NCI-H187 treated with DMSO at 0.1 percent for 48 hours (cell line): ENCODE results near the gene VPS16.
"Not testable (repeated sequence)": the region's sequence is repeated elsewhere in the genome, so short reads cannot be mapped to it uniquely, and the experiment has no call there.

Experiments
- DNase-seq: peaks from one replicate; lab custom pipeline; 2025; lab: John Stamatoyannopoulos, UW

Gene VPS16

DNA sequence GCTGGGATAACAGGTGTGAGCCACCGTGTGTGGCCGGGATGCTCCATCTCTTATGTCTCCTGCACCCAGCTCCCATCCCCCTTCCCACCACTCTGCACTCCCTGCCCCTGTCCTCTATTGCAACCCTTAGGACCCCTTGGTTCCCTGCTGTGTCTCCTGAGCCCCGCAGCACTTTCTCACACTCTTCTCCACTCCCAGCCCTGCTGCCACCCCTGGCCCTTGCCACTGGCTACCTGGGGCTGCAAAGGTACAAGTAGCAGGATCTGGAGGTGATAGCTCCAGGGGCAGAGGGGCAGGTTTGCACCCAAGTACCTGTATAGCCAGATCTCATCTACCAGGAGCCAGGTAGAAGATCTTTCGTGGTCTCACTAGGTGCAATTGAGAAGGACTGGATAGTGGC, 33.5 kb upstream of the VPS16 start:
- DNase-seq, result no peak

DNA sequence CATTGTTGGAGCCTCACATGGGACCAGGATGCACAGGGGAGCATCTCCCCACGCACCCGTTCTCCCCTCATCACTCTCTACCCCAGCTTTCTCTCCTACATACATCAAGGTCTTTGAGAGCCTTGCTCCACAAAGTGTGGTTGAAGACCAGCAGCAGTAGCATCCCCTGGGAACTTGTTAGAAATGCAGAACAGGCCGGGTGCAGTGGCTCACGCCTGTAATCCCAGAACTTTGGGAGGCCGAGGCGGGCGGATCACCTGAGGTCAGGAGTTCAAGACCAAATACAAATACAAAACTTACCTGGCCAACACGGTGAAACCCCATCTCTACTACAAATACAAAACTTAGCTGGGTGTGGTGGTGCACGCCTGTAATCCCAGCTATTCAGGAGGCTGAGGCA, 32.6 kb upstream of the VPS16 start:
- not testable (repeated sequence) for DNase-seq

- no peak for DNase-seq
Measured at GRCh38 chr20:2809690-2810089, 30.9 kb upstream of the VPS16 start.

GRCh38 chr20:2812189-2812588, 28.4 kb upstream of the VPS16 start:
- DNase-seq, result no peak

DNA sequence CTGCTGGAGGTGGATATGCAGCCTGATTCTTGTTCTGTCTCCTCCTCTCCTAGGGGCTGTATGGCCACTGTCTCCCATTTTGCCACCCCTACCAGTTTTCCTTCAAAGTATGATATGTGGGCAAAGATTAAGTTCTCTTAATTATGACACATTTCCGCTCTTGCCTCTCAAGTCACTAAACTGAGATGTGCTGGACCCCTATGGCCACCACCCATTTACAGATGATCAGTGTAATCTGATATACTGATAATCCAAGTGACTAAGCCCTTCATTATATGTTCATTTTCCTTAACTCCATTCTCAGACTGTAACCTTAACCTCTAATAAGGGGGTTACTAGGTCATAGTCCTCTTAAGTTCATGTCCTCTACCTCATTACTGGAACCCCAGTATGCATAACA, 26.5 kb upstream of the VPS16 start:
- DNase-seq, result no peak

DNA sequence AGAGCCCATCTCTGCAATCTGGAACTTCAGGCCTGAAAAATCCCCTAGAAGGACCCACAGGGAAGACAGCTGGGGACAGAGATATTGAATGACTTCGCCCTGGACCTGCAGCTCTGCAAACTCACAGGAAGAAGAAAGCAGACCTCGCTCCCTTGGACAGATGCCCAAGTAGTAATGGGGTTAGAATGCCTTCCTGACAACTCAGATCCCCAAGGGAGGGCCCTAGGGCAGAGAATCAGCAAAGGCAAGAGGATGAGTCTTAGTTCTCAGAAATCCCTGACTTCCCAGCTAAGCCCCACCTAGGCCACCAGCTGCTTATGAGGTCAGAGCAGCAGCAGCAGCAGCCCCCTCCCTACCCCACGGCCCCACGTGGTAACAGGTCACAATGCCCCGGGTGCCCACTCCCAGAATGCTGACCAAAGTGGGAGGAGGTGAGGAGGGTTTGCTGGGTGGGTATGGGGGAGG, 25.9 kb upstream of the VPS16 start, which contains the start of gene C20orf141:
Gene C20orf141 (plus strand): TSS at position 401 of the 465 bp plus-strand sequence. CDS start 198 bp downstream, outside the sequence.
- DNase-seq, result no peak

- DNase-seq, result no peak
Measured at GRCh38 chr20:2815242-2815900, 25.2 kb upstream of the VPS16 start.

DNA sequence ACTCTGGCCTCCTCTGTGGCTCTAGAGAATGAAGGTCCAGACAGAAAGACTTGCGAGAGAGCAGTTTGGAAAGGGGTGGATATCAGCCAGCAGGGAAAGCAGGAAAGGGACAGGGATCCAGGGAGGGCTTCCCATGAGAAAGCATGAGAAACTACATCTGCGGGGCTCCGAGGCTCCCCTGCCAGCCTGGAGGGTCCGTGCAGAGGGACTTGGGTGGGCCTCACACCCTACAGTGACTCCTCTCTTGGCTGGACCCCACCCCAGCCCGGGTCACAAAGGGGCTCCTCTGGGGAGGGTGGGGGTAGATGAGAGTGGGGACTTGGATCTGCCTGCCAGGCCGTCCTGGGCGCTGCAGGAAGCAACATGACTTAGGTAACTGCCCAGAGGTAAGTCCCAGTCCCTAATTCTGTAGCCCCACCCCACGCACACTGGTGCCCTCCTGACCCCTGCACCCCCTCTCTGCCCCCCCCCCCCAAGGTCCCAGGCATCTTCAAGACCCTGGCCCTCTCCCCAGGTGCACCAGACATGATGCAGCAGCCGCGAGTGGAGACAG, 24.4 kb upstream of the VPS16 start, which contains the start of gene TMEM239:
Gene TMEM239 (plus strand): TSS at position 335 of the 553 bp plus-strand sequence. CDS start 191 bp downstream, at position 526.
- no peak for DNase-seq

DNA sequence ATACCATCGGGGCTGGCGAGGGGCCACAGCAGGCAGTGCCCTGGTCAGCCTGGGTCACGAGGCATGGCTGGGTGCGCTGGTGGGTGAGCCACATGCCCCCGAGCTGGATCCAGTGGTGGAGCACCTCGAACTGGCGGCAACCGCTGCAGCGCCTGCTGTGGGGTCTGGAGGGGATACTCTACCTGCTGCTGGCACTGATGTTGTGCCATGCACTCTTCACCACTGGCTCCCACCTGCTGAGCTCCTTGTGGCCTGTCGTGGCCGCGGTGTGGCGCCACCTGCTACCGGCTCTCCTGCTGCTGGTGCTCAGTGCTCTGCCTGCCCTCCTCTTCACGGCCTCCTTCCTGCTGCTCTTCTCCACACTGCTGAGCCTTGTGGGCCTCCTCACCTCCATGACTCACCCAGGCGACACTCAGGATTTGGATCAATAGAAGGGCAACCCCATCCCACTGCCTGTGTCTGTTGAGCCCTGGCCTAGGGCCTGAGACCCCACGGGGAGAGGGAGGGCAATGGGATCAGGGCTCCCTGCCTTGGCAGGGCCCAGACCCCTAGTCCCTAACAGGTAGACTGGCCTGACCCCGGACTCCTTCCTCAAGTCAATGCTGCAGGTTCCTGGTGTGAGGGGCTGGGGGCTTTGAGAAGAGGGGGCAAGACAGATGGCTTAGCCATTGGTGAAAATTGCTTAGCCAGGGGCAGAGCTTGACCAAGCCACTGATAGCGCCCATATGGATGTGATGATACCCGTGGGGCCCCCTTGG, 23.8 kb upstream of the VPS16 start:
- DNase-seq, result no peak

- DNase-seq, result no peak
Measured at GRCh38 chr20:2817341-2817726, 23.2 kb upstream of the VPS16 start.

- no peak for DNase-seq
Measured at GRCh38 chr20:2817891-2818595, 22.5 kb upstream of the VPS16 start.

DNA sequence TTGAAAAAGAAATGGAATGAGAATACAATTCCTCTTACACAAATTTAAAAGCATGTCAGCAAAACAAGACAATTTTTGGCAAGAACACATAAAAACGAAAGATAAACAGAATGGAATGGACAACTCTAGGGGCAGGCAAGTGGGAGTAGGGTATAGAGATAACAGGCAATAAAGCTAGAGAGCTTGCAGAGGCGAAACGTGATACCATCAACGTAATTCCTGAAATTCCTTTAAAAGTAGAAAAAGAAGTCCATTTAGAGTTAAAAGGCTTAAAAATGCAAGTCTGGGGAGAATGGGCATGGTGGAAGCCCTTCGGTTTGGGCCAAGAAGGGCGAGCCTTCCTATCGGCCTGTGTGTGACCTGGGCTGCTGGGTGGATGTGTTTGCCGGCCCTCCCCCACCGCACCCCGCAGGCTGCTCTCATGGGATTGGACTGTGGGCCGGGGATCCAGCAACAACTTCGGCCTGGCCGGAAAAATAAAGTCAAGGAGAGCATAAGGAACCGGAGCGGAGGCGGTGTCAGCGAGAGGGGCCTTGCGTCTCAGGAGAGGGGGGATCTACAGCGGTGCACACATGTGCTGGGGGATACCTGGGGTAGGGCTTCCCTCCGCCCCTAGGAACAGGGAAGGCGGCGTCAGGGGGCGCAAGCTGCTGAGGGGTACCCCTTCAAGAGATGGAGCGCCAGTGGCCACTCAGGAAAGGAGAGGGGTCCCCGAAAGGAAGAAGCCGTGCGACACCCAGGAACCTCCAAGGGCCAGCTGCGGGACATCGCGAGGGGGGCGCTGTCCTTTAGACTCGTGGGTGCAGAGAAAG, 20.3 kb upstream of the VPS16 start:
- no peak for DNase-seq

GRCh38 chr20:2820896-2821869, 19.4 kb upstream of the VPS16 start:
- no peak for DNase-seq

- DNase-seq, result no peak
Measured at GRCh38 chr20:2822073-2822472, 18.5 kb upstream of the VPS16 start.

- no peak for DNase-seq
Measured at GRCh38 chr20:2825761-2826160, 14.8 kb upstream of the VPS16 start.

DNA sequence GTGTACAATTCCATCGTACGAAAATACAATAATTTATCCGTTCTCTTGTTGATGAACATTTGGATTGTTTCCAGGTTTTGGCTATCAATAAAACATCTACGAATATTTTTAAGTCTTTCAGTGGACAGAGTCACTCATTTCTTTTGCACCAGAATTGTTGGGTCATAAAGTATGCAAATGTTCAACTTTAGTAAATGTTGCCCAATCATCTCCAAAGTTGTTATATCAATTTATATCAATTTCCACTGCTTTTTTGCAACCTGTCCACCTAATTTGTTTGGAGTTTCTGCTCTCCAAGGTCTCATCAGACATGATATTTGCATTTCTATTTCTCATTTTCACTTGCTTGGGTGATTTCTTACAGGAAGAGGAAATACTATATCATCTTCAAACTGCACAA, 13.9 kb upstream of the VPS16 start:
- DNase-seq, result no peak

- DNase-seq, result no peak
Measured at GRCh38 chr20:2829376-2829775, 11.2 kb upstream of the VPS16 start.

DNA sequence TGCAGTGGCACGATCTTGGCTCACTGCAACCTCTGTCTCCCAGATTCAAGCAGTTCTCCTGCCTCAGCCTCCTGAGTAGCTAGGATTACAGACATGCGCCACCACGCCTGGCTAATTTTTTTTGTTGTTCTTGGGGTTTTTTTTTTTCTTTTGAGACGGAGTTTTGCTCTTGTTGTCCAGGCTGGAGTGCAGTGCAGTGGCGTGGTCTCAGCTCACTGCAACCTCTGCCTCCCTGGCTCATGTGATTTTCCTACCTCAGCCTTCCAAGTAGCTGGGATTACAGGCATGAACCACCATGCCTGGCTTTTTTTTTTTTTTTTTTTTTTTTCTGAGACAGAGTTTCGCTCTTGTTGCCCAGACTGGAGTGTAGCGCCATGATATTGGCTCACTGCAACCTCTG, 9.3 kb upstream of the VPS16 start:
- DNase-seq, result not testable (repeated sequence)

GRCh38 chr20:2833761-2834160, 6.8 kb upstream of the VPS16 start:
- DNase-seq, result no peak

DNA sequence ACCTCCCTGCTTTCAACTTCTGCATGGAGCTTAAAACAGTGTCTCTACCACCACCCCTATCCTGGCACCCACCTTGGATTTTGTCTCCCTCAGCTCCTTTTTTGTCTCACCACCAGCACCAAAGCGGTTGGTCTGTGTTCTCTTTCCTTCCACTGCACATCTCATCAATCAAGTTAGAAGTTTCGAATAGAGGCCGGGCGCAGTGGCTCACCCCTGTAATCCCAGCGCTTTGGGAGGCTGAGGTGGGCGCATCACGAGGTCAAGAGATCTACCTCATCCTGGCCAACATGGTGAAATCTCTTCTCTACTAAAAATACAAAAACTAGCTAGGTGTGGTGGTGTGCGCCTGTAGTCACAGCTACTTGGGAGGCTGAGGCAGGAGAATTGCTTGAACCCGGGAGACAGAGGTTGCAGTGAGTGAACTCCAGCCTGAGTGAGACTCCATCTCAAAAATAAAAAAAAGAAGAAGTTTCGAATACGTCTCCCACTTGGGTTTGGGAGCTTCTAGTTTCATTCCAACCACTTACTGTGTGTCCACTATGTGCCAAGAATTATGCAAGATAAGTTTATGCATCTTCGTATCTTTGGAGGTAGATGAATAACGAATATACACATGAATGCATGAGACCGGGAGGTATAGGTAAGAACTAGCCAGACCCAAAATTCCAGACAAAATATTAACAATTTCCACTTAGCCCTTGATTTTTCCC, 6.0 kb upstream of the VPS16 start:
- DNase-seq, result no peak
